Measurements from ENCODE around the gene MROH7.

Gene MROH7

DNA sequence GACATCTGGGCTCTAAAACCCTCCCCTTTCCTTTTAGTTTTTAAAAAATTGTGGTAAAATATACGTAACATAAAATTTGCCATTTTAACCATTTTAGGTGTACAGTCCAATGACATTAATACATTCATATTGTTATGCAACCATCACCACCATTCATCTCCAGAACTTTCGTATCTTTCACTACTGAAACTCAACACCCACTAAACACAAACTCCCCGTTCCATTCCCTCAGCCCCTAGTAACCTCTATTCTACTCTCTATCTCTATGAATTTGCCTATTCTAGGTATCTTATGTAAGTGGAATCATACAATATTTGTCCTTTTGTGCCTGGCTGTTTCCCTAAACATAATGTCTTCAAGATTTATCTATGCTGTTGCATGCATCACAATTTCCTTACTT is 54.7 kb downstream of the MROH7 start:
- no peak for TF ChIP-seq CTCF (IDR thresholded peaks at IDR 0.05; ENCODE audit: low read depth, low read length, missing control alignments)
- H3K4me3 ChIP-seq (replicated peaks; ENCODE audit: low read depth, low read length), result no peak overlapping the region
- no peak for DNase-seq (ENCODE audit: extremely low read depth, low read depth)

DNA sequence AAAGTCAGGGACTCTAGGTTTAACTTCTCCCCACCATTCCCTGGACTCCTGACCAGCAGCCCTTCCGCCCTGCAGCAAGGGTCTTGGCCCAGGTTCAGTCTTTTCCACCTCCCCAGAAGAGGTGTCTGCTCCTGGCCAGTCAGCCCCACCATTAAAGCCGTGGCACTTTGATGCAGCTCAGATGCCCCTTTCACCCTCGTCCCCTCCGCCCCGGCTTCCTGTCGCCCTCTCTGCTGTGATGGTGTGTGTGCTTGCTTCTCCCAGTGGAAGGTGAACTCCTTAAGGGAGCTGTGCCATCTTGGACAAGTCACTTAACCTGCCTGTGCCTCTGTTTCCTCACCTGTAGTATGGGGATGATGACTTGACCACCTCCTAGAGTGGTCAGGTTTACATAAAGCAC is 56.3 kb downstream of the MROH7 start:
- DNase-seq (ENCODE audit: extremely low read depth, low read depth), result no peak
- no peak overlapping the region for H3K4me3 ChIP-seq (replicated peaks; ENCODE audit: low read depth, low read length)
- no peak for TF ChIP-seq CTCF (IDR thresholded peaks at IDR 0.05; ENCODE audit: low read depth, low read length, missing control alignments)

DNA sequence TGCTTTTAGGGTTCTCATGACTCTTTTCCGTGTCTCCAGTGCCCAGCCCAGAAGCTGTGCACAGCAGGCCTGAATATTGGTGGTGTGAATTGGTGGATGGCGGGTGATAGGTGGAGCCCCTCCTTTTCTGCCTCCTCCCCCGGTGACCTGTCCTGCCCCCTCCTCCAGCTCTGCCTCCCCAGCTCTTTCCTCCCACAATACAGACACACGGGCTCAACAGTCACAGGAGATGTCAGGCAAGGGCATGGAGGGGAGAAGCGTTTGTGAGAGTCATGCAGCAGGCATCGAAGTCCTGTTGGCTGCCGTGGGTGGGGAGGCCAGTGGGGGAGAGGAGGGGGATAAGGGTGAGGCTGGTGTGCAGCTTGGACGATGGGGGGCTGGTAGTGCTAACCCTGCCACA is 56.8 kb downstream of the MROH7 start:
- no peak for TF ChIP-seq CTCF (IDR thresholded peaks at IDR 0.05; ENCODE audit: low read depth, low read length, missing control alignments)
- DNase-seq (ENCODE audit: extremely low read depth, low read depth), result no peak
- H3K4me3 ChIP-seq (replicated peaks; ENCODE audit: low read depth, low read length), result no peak overlapping the region

DNA sequence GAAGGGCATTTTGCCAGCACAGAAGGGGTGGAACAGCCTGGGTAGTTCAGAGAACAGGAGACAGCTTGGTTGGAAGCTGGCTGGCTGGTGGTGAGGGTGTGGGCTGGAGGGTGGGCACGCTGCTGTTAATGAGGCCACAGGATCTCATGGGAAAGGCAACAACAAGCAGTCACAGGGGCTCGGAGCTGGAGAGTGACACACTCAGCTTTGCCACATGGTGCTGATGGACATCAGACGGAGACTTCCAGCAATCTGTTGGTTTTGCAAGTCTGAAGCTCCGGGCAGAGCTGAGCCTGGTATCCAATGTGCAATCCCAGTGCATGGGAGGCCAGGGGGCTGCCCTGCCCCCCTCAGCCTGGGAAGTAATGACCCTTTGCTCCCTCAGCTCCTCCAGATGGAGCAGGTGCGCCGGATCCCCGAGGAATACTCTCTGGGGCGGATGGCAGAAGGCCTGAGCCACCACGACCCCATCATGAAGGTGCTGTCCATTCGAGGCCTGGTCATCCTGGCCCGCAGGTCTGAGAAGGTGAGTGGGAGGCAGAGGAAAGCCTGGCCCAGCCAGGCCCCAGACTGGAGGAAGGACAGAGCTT is 58.4 kb downstream of the MROH7 start:
- no peak for TF ChIP-seq CTCF (IDR thresholded peaks at IDR 0.05; ENCODE audit: low read depth, low read length, missing control alignments)
- no peak for DNase-seq (ENCODE audit: extremely low read depth, low read depth)
- no peak overlapping the region for H3K4me3 ChIP-seq (replicated peaks; ENCODE audit: low read depth, low read length)

DNA sequence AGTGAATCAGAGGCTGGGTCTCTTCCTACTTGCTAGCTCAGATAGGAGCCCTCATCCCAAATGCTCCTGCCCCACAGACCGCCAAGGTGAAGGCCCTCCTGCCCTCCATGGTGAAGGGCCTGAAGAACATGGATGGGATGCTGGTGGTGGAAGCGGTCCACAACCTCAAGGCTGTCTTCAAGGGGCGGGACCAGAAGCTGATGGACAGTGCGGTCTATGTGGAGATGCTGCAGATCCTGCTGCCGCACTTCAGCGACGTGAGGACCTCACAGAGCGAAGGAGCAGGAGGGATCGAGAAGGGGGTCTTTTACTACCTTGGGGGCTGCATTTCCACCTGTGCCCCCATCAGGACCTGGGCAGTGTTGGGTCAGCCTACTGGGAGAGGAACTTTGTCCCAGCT is 59.5 kb downstream of the MROH7 start:
- TF ChIP-seq CTCF (IDR thresholded peaks at IDR 0.05; ENCODE audit: low read depth, low read length, missing control alignments), result no peak
- H3K4me3 ChIP-seq (replicated peaks; ENCODE audit: low read depth, low read length), result no peak overlapping the region
- no peak for DNase-seq (ENCODE audit: extremely low read depth, low read depth)

- DNase-seq (ENCODE audit: extremely low read depth, low read depth), result no peak
- no peak overlapping the region for H3K4me3 ChIP-seq (replicated peaks; ENCODE audit: low read depth, low read length)
- no peak for TF ChIP-seq CTCF (IDR thresholded peaks at IDR 0.05; ENCODE audit: low read depth, low read length, missing control alignments)
Measured at GRCh38 chr1:54701996-54702395, 60.4 kb downstream of the MROH7 start.

GRCh38 chr1:54703471-54703870 is 61.9 kb downstream of the MROH7 start:
- DNase-seq (ENCODE audit: extremely low read depth, low read depth), result no peak
- TF ChIP-seq CTCF (IDR thresholded peaks at IDR 0.05; ENCODE audit: low read depth, low read length, missing control alignments), result no peak
- H3K4me3 ChIP-seq (replicated peaks; ENCODE audit: low read depth, low read length), result no peak overlapping the region

Measured in HFF-Myc (cell line).